Measurements from ENCODE around the gene SSU72. TPM values are rescaled to one million over a fixed set of nuclear protein-coding genes. Genes with fewer than 3 reads are reported as not detected.

SSU72 gene
- total RNA-seq, 8 experiments from 2014 or later, result 73.2 to 138 (median 95.5) TPM

DNA sequence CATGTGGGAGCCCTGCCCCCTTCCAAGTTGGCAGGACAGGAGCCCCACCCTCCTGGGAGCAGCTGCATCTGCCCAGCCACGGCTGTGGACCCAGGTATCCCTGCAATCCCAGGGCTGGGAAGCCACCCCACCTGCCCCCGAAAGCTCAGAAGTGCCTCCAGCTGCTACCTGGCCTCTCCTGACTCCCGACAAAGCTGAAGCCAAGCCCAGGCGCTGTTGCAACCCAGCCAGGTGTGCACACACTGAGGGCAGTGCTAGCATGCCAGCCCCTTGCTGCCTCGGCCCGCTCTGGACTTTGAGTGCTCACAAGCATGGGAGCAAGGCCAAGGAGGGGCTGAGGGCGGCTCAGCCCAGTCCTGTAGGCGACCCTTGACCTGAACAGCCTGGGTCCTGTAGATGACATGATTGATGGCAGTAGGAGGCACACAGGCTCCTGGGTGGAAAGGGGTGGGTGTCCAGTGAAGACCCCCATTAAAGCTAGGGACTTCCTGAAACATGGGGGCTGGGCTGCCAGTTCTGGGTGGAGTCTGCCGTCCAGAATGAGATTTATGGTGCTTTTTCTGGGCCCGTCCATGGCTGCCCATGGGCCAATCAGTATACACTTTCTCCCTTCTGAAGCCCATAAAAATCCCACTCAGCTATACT, 2.8 kb upstream of the SSU72 start:
- peak in 3 of 8 experiments; percentile 9 to 13 (median 12) for ATAC-seq (replicated peaks in 6 of 8)
- Histone ChIP-seq H3K27ac (no peak overlapping the region), H3K4me3 (no peak overlapping the region), H3K4me1 (replicated peaks in 1 of 2) (peaks cover 14% of the 10 kb centered on the region in 2 donors)
- in situ Hi-C loops (cut with MboI; ENCODE audit: low pct_unique_long_range_greater_than_20kb in 2 of 9, low sequenced_read_pairs in 9 of 9, unreplicated experiment in 9 of 9), result no loop called here
- 0 to 47% (median 32%) methylated on average over 1 to 5 of the region's 10 CpGs; no CpG with 5 or more reads in 2 of the 10 experiments for WGBS, 10 experiments

DNA sequence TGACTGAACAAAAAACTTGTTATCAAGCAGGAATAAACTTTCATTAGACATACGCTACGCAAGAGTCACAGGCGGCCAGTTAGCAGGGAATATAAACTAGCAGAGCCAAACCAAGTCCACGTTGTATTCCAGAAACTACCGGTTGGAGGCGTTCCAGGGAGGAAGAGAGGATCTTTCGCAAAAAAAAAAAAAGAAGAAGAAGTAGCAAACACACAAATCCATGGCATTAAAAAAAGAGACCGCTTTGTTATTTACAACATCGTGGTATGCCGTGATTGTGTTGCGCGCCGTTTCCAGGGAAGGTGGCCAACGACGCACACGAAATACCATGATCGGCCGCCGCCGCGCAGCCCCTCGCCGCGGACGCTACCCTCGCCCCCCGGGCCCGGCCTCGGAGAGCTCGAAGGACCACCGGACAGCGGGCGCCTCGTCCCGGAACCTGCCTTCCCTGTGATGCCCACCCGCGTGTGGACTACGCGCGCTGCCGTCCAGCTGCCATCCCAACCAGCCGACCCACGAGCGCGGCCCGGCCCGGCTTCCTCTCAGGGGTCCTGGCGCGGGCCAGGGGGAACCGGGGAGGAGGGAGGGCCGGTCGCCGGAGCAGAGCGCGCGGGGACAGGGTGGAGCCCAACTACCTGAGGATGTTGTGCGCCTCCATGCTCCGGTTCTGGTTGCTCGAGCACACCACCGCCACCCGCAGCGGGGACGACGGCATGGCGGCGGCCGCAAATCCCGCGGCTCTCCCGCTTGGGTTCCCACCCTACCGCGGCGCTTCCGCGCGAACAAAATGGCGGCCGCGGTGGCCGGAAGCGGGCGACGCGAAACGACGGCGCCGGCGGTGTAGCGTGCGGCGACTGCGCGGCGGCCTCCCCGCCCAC, 581 bp downstream of the SSU72 start:
- Histone ChIP-seq H3K4me3 (peak overlapping the region; percentile 71 to 97 (median 93)), H3K27ac (peak overlapping the region; percentile 100), H3K4me1 (replicated peaks in 1 of 2) (peaks cover 14% of the 10 kb centered on the region in 2 donors)
- WGBS, 10 experiments, result 0 to 1% (median 1%) methylated on average over 7 to 38 of the region's 96 CpGs; no CpG with 5 or more reads in 2 of the 10 experiments
- in situ Hi-C loops (cut with MboI; ENCODE audit: low pct_unique_long_range_greater_than_20kb in 2 of 9, low sequenced_read_pairs in 9 of 9, unreplicated experiment in 9 of 9), result no loop called here
- peak; percentile 65 to 85 (median 78) for ATAC-seq (replicated peaks in 6 of 8)

DNA sequence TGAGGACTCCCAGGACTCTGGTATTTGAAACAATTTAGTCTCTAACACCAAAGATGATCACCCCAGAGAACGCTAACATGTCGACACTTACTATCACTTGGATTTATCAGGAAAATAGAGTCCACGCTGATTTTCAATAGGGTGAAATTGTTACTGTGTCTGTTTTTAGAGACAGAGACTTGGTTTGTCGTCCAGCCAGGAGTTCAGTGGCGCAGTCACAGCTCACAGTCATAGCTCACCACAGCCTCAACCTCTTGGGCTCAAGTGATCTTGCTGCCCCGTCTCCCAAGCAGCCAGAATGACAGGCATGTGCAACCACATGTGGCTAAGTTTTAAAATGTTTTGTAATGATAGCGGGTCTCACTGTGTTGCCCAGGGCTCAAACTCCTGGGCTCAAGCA, 5.3 kb downstream of the SSU72 start:
- ATAC-seq (replicated peaks in 6 of 8), result no peak
- Histone ChIP-seq H3K4me1 (replicated peaks in 1 of 2) (peaks cover 15% of the 10 kb centered on the region in 2 donors), H3K4me3 (no peak overlapping the region), H3K27ac (no peak overlapping the region)
- WGBS, 10 experiments, result 87 to 100% (median 94%) methylated on average over 1 to 7 of the region's 7 CpGs; no CpG with 5 or more reads in 1 of the 10 experiments
- in situ Hi-C loops (cut with MboI; ENCODE audit: low pct_unique_long_range_greater_than_20kb in 2 of 9, low sequenced_read_pairs in 9 of 9, unreplicated experiment in 9 of 9), result no loop called here

DNA sequence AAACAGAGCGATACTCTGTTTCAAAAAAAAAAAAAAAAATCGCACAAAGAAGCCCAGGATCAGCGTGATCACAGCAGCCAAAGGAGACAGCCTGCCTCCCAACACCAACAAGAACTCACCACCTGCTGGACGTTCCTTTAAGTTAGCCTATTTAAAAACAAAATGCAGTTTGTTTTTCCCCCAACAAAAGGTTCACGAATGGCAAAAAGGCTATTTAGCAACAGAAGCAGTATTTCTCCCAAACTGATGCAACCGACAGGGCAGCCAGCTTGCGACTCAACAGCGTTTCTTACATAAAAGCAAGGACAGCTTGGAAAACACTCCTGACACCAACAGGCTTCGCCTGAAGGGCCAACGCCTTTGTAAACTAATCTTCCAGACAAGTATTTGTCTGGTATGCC, 6.8 kb downstream of the SSU72 start:
- Histone ChIP-seq H3K27ac (peak overlapping the region; percentile 51 to 54), H3K4me3 (no peak overlapping the region), H3K4me1 (replicated peaks in 1 of 2) (peaks cover 8 to 10% of the 10 kb centered on the region in 2 donors)
- in situ Hi-C loops (cut with MboI; ENCODE audit: low pct_unique_long_range_greater_than_20kb in 2 of 9, low sequenced_read_pairs in 9 of 9, unreplicated experiment in 9 of 9), result no loop called here
- peak in 4 of 8 experiments; percentile 15 to 41 (median 16) for ATAC-seq (replicated peaks in 6 of 8)
- 39 to 82% (median 71%) methylated on average over 4 to 10 of the region's 10 CpGs; no CpG with 5 or more reads in 1 of the 10 experiments for WGBS, 10 experiments

DNA sequence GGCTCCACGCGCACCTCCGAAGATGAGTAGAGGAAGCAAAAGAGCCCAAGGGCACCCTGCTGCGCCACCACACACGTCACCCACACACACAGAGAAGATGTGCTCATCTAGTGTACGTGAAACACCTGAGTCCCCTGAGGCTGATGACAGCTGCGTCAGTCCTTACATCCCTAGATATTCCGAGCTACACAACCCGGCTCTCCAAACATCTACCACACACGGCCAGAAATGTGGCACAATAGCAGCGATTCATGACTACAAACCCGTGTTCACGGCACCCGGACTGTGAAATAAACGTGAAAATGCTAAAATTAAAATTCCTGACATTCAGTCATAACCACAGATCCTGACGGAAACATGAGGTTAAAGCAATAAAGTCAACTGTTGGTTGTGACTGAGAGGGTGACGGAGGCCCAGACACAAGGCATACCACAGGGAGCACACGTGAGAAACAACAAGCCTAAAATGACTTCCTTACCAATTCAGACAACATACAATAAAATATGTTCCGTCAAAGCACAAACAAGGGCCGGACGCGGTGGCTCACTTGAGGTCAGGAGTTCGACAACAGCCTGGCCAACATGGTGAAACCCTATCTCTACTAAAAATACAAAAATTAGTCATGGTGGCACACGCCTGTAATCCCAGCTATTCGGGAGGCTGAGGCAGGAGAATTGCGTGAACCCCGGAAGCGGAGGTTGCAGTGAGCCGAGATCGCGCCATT, 7.3 kb downstream of the SSU72 start:
- no peak overlapping the region for H3K4me3 ChIP-seq
- no peak for ATAC-seq (replicated peaks in 6 of 8)
- in situ Hi-C loops (cut with MboI; ENCODE audit: low pct_unique_long_range_greater_than_20kb in 2 of 9, low sequenced_read_pairs in 9 of 9, unreplicated experiment in 9 of 9), result no loop called here

DNA sequence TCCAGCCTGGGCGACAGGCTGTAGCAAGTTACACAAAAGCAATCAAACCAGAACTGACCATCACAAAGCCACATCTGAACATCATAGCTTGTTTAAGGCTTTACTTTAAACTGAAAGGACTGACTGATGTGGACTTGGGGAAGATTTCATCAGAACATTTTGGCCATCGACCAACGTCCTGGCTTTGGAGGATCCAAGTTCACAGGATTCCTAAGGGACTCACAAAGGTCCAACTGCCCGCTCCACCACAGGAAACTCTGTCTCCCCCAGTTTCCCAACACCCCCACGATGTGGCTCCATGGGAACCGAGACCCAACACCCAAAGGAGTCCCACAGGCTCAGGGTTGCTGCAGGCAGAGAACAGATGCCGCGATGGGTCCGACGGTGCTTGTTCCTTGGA, 9.3 kb downstream of the SSU72 start:
- no peak for ATAC-seq (replicated peaks in 6 of 8)
- in situ Hi-C loops (cut with MboI; ENCODE audit: low pct_unique_long_range_greater_than_20kb in 2 of 9, low sequenced_read_pairs in 9 of 9, unreplicated experiment in 9 of 9), result no loop called here
- H3K4me1 ChIP-seq (replicated peaks in 1 of 2), result peaks cover 6 to 8% of the 10 kb centered on the region in 2 donors
- H3K4me3 ChIP-seq, result no peak overlapping the region
- WGBS, 10 experiments, result 69 to 100% (median 93%) methylated on average over 3 to 9 of the region's 10 CpGs; no CpG with 5 or more reads in 4 of the 10 experiments
- H3K27ac ChIP-seq, result no peak overlapping the region

More for the DNA sequence above, 7.3 kb downstream of the SSU72 start:
- 86 to 100% (median 93%) methylated on average over 1 to 25 of the region's 31 CpGs; no CpG with 5 or more reads in 1 of the 10 experiments for WGBS, 10 experiments
- Histone ChIP-seq H3K27ac (peak overlapping the region; percentile 14 to 54), H3K4me1 (replicated peaks in 1 of 2) (peaks cover 6 to 8% of the 10 kb centered on the region in 2 donors)

DNA sequence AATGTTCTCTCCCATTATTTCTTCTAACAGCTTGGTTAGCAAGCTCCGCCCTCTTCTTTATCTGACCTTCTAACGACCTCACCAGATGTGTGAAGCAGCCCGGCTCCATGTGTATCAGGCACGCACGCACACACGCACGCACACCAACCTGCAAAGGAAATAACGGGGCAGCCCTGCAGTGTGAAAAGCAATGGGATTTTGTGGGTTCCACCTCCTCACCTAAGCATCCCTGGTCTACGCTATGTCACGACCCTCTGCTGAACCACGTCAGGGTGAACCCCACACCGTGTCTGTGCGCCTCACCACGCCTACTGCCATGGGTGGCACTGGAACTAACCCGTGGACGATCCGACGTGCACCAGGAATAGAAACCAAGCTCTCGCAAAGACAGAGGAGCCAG, 10.4 kb downstream of the SSU72 start:
- Histone ChIP-seq H3K4me1 (replicated peaks in 1 of 2) (peaks cover 6 to 8% of the 10 kb centered on the region in 2 donors), H3K27ac (peak overlapping the region in 1 of 2 donors; percentile 14), H3K4me3 (no peak overlapping the region)
- ATAC-seq (replicated peaks in 6 of 8), result peak in 4 of 8 experiments; percentile 15 to 20 (median 18)
- 70 to 100% (median 92%) methylated on average over 1 to 17 of the region's 19 CpGs; no CpG with 5 or more reads in 4 of the 10 experiments for WGBS, 10 experiments
- in situ Hi-C loops (cut with MboI; ENCODE audit: low pct_unique_long_range_greater_than_20kb in 2 of 9, low sequenced_read_pairs in 9 of 9, unreplicated experiment in 9 of 9), result no loop called here

DNA sequence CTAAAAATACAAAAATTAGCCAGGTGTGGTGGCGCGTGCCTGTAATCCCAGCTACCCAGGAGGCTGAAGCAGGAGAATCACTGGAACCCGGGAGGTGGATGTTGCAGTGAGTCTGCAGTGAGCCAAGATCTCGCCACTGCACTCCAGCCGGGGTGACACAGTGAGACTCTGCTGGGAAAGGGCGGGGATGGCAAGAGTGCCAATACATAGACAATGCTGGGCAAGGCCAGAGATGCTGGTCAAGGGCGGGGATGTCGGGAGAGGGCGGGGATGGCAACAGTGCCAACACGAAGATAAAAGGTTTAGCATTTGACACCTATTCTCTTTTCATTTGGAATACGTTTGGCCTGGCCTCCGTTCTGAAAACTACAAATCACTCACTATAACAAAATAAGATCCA, 11.0 kb downstream of the SSU72 start:
- in situ Hi-C loops (cut with MboI; ENCODE audit: low pct_unique_long_range_greater_than_20kb in 2 of 9, low sequenced_read_pairs in 9 of 9, unreplicated experiment in 9 of 9), result no loop called here
- Histone ChIP-seq H3K27ac (no peak overlapping the region), H3K4me1 (replicated peaks in 1 of 2) (peaks cover 6 to 8% of the 10 kb centered on the region in 2 donors), H3K4me3 (no peak overlapping the region)
- 63 to 100% (median 89%) methylated on average over 2 to 10 of the region's 12 CpGs; no CpG with 5 or more reads in 1 of the 10 experiments for WGBS, 10 experiments
- ATAC-seq (replicated peaks in 6 of 8), result peak in 2 of 8 experiments; percentile 34 to 35

DNA sequence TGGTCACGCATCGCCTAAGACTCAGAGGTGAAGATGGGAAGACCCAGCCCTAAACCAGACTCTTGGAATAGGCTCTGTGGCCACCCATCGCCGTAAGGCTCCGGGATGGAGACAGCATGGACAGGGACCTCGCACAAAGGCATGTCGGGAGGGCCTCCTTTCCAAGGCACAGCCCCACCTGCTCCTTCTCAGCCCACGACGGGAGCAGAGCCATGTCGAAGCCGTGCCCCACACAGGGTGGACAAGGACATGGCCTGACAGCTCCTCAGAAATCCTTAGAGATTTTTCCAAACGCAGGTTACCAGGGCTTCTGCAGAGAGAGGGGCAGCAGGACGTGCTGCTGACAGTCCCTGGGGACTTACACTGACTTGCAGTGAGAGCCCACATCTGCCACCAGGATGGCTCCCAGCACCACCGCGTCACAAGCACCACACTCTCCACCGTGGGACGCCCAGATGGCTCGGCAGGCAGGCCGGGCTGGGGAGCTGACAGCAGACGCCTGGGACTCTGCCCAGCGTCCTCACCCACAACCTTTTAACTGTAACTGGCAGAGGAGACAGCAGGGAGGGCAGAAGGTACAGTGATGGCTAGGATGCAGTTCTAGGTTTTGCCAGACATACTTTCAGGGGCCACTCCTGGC, 12.0 kb downstream of the SSU72 start:
- Histone ChIP-seq H3K4me3 (no peak overlapping the region), H3K4me1 (replicated peaks in 1 of 2) (peaks cover 0 to 2% of the 10 kb centered on the region in 2 donors), H3K27ac (no peak overlapping the region)
- 89 to 100% (median 100%) methylated on average over 1 to 14 of the region's 21 CpGs; no CpG with 5 or more reads in 5 of the 10 experiments for WGBS, 10 experiments
- in situ Hi-C loops (cut with MboI; ENCODE audit: low pct_unique_long_range_greater_than_20kb in 2 of 9, low sequenced_read_pairs in 9 of 9, unreplicated experiment in 9 of 9), result no loop called here
- peak in 3 of 8 experiments; percentile 14 to 24 (median 21) for ATAC-seq (replicated peaks in 6 of 8)

DNA sequence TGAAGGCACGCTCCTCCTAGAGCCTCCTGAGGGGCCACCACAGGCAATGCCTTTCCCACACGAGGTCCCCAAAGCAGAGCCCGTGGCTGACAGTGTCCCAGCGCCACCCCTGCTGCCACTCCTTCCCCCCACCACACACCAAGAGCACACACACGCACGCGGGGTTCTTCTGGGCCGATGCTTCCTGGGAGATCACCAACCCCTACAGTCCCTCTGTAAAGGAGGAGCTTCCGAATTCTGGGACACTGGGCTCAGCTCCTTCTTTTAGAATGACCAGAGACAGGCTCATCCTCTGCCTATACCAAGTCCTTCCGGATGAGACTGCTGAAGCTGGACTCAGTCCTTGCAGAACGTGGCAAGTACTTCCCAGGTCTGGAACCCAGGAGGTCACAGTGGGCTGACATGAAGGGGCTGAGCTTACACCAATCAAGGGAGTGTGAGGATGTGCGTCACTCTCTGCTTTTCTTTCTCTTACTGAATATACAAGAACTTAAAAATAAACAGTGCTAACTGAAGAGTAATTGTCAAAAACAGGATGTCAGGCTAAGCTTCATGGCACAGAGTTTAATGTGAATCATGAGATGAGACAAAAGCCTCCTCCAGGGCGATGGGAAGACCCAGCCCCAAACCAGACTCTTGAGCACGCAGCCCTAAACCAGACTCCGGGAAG, 12.7 kb downstream of the SSU72 start:
- in situ Hi-C loops (cut with MboI; ENCODE audit: low pct_unique_long_range_greater_than_20kb in 2 of 9, low sequenced_read_pairs in 9 of 9, unreplicated experiment in 9 of 9), result no loop called here
- Histone ChIP-seq H3K4me1 (replicated peaks in 1 of 2) (no peaks in the 10 kb centered on the region), H3K27ac (no peak overlapping the region), H3K4me3 (no peak overlapping the region)
- ATAC-seq (replicated peaks in 6 of 8), result peak in 3 of 8 experiments; percentile 13 to 18 (median 16)
- WGBS, 10 experiments, result 80 to 100% (median 93%) methylated on average over 1 to 10 of the region's 15 CpGs; no CpG with 5 or more reads in 3 of the 10 experiments

DNA sequence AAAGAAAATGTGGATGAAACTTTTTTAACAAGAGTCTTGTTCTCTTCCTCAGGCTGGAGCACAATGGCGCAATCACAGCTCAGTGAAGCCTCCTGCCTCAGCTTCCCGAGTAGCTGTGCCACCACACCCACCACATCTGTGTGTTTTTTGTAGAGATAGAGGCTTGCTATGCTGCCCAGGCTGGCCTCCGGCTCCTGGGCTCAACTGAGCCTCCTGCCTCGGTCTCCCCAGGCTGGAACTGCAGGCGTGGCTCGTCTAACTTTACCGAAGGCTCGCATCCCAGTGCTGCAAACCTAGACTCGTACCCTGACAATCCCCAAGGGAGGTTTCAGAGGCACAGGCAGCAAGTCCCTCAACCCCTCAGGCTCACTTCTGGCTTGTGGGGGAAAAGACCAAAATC, 14.5 kb downstream of the SSU72 start:
- WGBS, 10 experiments, result 88 to 100% (median 97%) methylated on average over 1 to 8 of the region's 9 CpGs; no CpG with 5 or more reads in 4 of the 10 experiments
- H3K4me1 ChIP-seq (replicated peaks in 1 of 2), result peaks cover 4 to 5% of the 10 kb centered on the region in 2 donors
- in situ Hi-C loops (cut with MboI; ENCODE audit: low pct_unique_long_range_greater_than_20kb in 2 of 9, low sequenced_read_pairs in 9 of 9, unreplicated experiment in 9 of 9), result no loop called here
- no peak for ATAC-seq (replicated peaks in 6 of 8)
- H3K4me3 ChIP-seq, result no peak overlapping the region
- H3K27ac ChIP-seq, result no peak overlapping the region

DNA sequence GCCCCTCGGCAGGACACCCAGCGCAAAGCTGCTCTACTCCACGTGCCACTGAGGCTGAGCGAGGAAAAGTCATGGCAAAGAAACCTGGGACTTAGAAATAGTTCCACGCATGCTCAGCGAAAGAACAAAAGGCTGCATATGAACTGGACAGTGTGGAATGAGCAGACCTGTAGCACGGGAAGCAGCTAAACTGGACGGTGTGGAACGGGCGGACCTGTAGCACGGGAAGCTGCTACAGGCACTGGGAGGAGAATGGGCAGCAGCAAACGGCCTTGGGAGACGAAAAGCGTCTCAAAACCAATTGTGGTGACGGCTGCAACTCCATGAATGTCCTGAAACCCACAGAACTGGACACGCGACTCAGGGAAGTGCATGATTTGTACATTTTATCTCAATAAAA, 15.6 kb downstream of the SSU72 start:
- ATAC-seq (replicated peaks in 6 of 8), result no peak
- H3K27ac ChIP-seq, result no peak overlapping the region
- peaks cover 13% of the 10 kb centered on the region in 2 donors for H3K4me1 ChIP-seq (replicated peaks in 1 of 2)
- no peak overlapping the region for H3K4me3 ChIP-seq
- 55 to 95% (median 92%) methylated on average over 4 to 17 of the region's 17 CpGs; no CpG with 5 or more reads in 2 of the 10 experiments for WGBS, 10 experiments
- in situ Hi-C loops (cut with MboI; ENCODE audit: low pct_unique_long_range_greater_than_20kb in 2 of 9, low sequenced_read_pairs in 9 of 9, unreplicated experiment in 9 of 9), result no loop called here

All from motor neuron (in vitro differentiated cells).